Measurements from ENCODE around the gene MTHFD2L. TPM values are rescaled to one million over a fixed set of nuclear protein-coding genes. Genes with fewer than 3 reads are reported as not detected.
A peak's percentile ranks its signal among the peaks of the same experiment; 100 is the strongest.

MTHFD2L gene
- total and polyA plus RNA-seq, 10 donors, result 7.8 to 19.7 (median 13.3) TPM

DNA sequence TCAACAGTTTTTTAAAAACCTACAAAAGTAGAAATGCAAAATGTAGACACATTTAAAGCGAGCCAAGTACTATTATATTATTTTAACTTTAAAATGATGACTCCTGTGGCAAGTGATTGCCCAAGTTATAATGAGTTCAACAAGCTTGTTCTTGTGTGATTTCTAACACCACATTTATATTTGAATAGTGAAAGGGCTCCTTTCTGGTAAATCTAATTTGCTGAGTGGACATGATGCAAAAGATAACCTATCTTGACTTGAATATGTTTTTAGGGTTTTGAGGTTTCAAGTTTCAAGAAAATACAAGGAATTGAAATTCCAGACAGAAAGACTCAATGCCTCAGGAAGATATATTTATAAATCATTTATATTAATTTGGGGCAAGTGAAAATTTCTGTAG is 149.3 kb downstream of the MTHFD2L start:
- intact Hi-C loops (cut with DNase I; ENCODE audit: low total_unique reads), result no loop called here
- TF ChIP-seq, protein P1, sequence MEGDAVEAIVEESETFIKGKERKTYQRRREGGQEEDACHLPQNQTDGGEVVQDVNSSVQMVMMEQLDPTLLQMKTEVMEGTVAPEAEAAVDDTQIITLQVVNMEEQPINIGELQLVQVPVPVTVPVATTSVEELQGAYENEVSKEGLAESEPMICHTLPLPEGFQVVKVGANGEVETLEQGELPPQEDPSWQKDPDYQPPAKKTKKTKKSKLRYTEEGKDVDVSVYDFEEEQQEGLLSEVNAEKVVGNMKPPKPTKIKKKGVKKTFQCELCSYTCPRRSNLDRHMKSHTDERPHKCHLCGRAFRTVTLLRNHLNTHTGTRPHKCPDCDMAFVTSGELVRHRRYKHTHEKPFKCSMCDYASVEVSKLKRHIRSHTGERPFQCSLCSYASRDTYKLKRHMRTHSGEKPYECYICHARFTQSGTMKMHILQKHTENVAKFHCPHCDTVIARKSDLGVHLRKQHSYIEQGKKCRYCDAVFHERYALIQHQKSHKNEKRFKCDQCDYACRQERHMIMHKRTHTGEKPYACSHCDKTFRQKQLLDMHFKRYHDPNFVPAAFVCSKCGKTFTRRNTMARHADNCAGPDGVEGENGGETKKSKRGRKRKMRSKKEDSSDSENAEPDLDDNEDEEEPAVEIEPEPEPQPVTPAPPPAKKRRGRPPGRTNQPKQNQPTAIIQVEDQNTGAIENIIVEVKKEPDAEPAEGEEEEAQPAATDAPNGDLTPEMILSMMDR (IDR thresholded peaks at IDR 0.05 in 8 of 11, conservative IDR thresholded peaks at IDR 0.05 in 3 of 11), result no peak
- TF ChIP-seq POLR2AphosphoS5 (IDR thresholded peaks at IDR 0.05), result no peak
- no peak for TF ChIP-seq POLR2A (IDR thresholded peaks at IDR 0.05)
- H3K4me3 ChIP-seq, result no peak overlapping the region
- no peaks in the 10 kb centered on the region for H3K36me3 ChIP-seq
- H3K9me3 ChIP-seq, result no peaks in the 10 kb centered on the region
- no peak overlapping the region for H3K27ac ChIP-seq
- H3K27me3 ChIP-seq (replicated peaks in 1 of 7), result no peaks in the 10 kb centered on the region
- peaks cover 0 to 13% (median 7%) of the 10 kb centered on the region in 6 donors for H3K4me1 ChIP-seq
- WGBS, 5 donors, result 90 to 97% (median 92%) methylated on average over 1 of the region's 1 CpG
- no peak for DNase-seq

DNA sequence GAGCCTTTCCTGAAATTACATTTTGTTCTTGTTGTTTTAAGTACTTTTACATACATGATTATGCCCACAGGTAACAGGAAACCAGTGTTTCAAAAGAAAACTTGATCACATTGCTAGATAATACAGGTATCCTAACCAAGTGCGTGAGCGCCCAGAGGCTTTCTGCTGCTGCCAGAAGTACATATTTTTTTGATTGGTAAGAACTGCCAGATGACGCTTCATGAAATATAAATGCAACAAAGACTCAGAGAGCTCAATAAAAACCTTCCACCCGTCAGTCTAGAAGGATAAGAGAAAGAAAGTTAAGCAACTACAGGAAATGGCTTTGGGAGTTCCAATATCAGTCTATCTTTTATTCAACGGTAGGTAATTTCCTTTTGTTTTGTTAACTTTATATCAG is 150.3 kb downstream of the MTHFD2L start, which contains the start of gene EPGN:
EPGN (plus strand) TSS at position 256 of the 400 bp plus-strand sequence; CDS start at position 320, 64 bp downstream.
- intact Hi-C loops (cut with DNase I; ENCODE audit: low total_unique reads), result no loop called here
- peaks cover 0 to 13% (median 7%) of the 10 kb centered on the region in 6 donors for H3K4me1 ChIP-seq
- H3K27ac ChIP-seq, result no peak within 1 kb of the TSS
- WGBS, 5 donors, result 54 to 61% (median 59%) methylated on average over 5 of the region's 5 CpGs
- no peaks in the 10 kb centered on the region for H3K36me3 ChIP-seq
- no peak for DNase-seq
- H3K9me3 ChIP-seq, result no peaks in the 10 kb centered on the region
- no peak for TF ChIP-seq POLR2AphosphoS5 (IDR thresholded peaks at IDR 0.05)
- TF ChIP-seq, protein P1 (IDR thresholded peaks at IDR 0.05 in 8 of 11, conservative IDR thresholded peaks at IDR 0.05 in 3 of 11), result no peak
- TF ChIP-seq POLR2A (IDR thresholded peaks at IDR 0.05), result no peak
- no peak within 1 kb of the TSS for H3K4me3 ChIP-seq
- H3K27me3 ChIP-seq (replicated peaks in 1 of 7), result no peaks in the 10 kb centered on the region

- Histone ChIP-seq H3K4me3 (no peak overlapping the region), H3K4me1 (peaks cover 0 to 13% (median 7%) of the 10 kb centered on the region in 6 donors), H3K27ac (no peak overlapping the region), H3K9me3 (no peaks in the 10 kb centered on the region), H3K36me3 (no peaks in the 10 kb centered on the region), H3K27me3 (replicated peaks in 1 of 7) (no peaks in the 10 kb centered on the region)
- no peak for DNase-seq
- TF ChIP-seq POLR2A (IDR thresholded peaks at IDR 0.05), result no peak
- TF ChIP-seq, protein P1 (IDR thresholded peaks at IDR 0.05 in 8 of 11, conservative IDR thresholded peaks at IDR 0.05 in 3 of 11), result no peak
- intact Hi-C loops (cut with DNase I; ENCODE audit: low total_unique reads), result no loop called here
Observed at GRCh38 chr4:74309223-74309622, 151.3 kb downstream of the MTHFD2L start.

DNA sequence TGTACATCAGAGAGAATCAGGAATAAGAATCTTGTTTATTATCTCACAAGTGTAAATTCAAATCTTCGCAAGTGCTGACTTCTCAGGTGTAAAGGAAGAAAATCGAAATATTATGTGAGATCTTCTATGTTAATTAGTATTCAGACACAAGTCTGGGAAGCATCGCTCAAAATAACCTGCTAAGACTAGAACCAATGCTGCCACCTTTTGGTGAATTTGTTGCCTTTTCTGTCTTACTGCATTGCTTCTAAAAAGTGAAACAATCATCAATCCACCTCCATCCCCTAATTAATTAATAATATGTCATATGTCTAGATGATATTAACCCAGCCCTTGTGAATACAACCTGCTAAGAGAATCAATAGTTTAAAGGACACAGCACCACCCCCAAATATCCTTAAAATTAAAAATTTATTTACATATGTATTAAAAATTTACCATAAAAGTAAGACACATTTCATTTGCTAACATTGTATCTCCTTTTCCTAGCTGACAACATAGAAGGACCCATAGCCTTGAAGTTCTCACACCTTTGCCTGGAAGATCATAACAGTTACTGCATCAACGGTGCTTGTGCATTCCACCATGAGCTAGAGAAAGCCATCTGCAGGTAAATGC is 153.9 kb downstream of the MTHFD2L start:
- 33 to 41% (median 39%) methylated on average over 4 of the region's 4 CpGs for WGBS, 5 donors

More for the DNA sequence above, 153.9 kb downstream of the MTHFD2L start:
- TF ChIP-seq POLR2AphosphoS5 (IDR thresholded peaks at IDR 0.05), result no peak
- TF ChIP-seq, protein P1 (IDR thresholded peaks at IDR 0.05 in 8 of 11, conservative IDR thresholded peaks at IDR 0.05 in 3 of 11), result peak in 9 of 11 experiments; percentile 18 to 72 (median 51)
- intact Hi-C loops (cut with DNase I; ENCODE audit: low total_unique reads), result loop anchor here (5.0 kb wide), 1 partner anchor 85 kb away; no protein-coding TSS in a partner anchor
- no peaks in the 10 kb centered on the region for H3K36me3 ChIP-seq
- no peaks in the 10 kb centered on the region for H3K27me3 ChIP-seq (replicated peaks in 1 of 7)
- no peak overlapping the region for H3K4me3 ChIP-seq
- no peak overlapping the region for H3K27ac ChIP-seq
- peaks cover 0 to 13% (median 7%) of the 10 kb centered on the region in 6 donors for H3K4me1 ChIP-seq
- H3K9me3 ChIP-seq, result no peaks in the 10 kb centered on the region
- no peak for DNase-seq

Data from spleen (tissue), 11 donors.